ENCODE data around the gene RLBP1.
A peak's percentile ranks its signal among the peaks of the same experiment; 100 is the strongest.

Gene RLBP1

DNA sequence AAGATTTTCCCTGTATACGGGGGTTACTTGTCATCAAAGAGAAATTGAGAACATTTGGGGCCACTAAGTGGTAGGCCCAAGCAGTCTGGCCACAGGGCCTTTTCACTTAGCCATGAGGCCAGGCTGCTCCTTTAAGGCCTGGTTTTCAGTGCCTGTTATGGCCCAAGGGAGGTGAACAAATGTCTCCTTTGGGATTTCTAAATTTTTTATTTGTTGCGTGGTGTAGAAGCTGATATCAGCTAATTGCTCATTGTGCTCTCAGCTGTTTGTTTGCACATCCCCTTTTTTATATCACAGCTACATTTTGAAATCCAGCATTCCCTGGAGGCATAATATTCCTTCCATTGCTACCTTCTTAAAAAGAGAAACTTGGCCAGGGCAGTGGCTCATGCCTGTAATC, 48.5 kb downstream of the RLBP1 start:
- TF ChIP-seq GABPA (IDR thresholded peaks at IDR 0.05; ENCODE audit: low read depth) (no peak), SPI1 (IDR thresholded peaks at IDR 0.05; ENCODE audit: borderline replicate concordance, low read depth) (peak; percentile 38; the same call in 1 of the 2 replicates), POLR2AphosphoS5 (IDR thresholded peaks at IDR 0.05; ENCODE audit: low read depth) (no peak)
- Histone ChIP-seq H3K27ac (replicated peaks) (peak overlapping the region; percentile 78), H3K27me3 (ENCODE audit: insufficient read depth, poor library complexity, severe bottlenecking) (no peaks in the 10 kb centered on the region), H3K4me3 (replicated peaks; ENCODE audit: insufficient read depth, low read length) (no peak overlapping the region)
- DNase-seq (ENCODE audit: low read depth in 1 of 2, low spot score in 1 of 2): no peak

DNA sequence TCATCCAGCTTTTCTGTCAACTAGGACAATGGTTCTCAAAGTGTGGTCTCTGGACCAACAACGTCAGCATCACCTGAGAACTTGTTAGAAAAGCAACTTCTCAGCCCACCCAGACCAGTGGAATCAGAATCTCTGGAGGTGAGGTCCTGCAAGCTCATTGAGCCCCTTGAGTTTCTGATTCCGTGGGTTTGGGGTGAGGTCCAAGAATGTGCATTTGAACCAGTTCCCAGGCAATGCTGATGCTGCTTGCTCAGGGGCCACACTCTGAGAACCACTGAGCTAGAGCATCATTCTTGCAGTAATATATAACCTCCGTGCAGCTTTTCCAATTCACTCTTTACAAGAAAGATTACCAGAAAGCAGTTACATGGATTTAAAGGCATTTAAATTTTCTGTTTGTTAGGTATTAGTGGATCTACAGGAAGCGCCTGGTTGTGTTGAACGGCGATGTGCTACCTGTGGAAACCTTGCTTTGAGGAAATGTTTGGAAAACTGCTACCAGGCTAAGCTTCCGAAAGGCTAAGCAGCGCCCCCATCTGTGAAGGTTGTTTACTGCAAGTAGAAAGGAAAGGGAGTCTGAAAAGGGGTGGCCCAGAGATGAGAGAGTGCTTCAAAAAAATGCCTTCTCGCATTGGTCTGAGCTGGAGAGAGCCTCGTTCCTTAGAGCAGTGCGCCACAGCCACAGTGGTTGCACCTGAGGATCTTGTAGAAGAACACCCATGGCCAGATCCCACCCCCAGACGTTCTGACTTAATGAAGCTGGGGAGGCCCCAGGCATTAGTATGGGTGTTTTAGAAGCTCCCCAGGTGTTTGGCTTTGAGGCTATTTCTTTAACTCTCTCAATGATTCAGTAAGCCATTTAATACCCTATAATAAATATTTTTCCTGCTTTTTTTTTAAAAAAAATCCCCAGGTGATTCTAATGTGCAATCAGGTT, 50.0 kb downstream of the RLBP1 start:
- Histone ChIP-seq H3K4me3 (replicated peaks; ENCODE audit: insufficient read depth, low read length) (no peak overlapping the region), H3K27me3 (ENCODE audit: insufficient read depth, poor library complexity, severe bottlenecking) (no peaks in the 10 kb centered on the region), H3K27ac (replicated peaks) (peak overlapping the region; percentile 78)
- TF ChIP-seq POLR2AphosphoS5 (IDR thresholded peaks at IDR 0.05; ENCODE audit: low read depth) (no peak), SPI1 (IDR thresholded peaks at IDR 0.05; ENCODE audit: borderline replicate concordance, low read depth) (no peak), GABPA (IDR thresholded peaks at IDR 0.05; ENCODE audit: low read depth) (no peak)
- TF ChIP-seq, protein P1, sequence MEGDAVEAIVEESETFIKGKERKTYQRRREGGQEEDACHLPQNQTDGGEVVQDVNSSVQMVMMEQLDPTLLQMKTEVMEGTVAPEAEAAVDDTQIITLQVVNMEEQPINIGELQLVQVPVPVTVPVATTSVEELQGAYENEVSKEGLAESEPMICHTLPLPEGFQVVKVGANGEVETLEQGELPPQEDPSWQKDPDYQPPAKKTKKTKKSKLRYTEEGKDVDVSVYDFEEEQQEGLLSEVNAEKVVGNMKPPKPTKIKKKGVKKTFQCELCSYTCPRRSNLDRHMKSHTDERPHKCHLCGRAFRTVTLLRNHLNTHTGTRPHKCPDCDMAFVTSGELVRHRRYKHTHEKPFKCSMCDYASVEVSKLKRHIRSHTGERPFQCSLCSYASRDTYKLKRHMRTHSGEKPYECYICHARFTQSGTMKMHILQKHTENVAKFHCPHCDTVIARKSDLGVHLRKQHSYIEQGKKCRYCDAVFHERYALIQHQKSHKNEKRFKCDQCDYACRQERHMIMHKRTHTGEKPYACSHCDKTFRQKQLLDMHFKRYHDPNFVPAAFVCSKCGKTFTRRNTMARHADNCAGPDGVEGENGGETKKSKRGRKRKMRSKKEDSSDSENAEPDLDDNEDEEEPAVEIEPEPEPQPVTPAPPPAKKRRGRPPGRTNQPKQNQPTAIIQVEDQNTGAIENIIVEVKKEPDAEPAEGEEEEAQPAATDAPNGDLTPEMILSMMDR (IDR thresholded peaks at IDR 0.05; ENCODE audit: insufficient read depth, low read length): peak; percentile 36
- TF ChIP-seq, protein P2, sequence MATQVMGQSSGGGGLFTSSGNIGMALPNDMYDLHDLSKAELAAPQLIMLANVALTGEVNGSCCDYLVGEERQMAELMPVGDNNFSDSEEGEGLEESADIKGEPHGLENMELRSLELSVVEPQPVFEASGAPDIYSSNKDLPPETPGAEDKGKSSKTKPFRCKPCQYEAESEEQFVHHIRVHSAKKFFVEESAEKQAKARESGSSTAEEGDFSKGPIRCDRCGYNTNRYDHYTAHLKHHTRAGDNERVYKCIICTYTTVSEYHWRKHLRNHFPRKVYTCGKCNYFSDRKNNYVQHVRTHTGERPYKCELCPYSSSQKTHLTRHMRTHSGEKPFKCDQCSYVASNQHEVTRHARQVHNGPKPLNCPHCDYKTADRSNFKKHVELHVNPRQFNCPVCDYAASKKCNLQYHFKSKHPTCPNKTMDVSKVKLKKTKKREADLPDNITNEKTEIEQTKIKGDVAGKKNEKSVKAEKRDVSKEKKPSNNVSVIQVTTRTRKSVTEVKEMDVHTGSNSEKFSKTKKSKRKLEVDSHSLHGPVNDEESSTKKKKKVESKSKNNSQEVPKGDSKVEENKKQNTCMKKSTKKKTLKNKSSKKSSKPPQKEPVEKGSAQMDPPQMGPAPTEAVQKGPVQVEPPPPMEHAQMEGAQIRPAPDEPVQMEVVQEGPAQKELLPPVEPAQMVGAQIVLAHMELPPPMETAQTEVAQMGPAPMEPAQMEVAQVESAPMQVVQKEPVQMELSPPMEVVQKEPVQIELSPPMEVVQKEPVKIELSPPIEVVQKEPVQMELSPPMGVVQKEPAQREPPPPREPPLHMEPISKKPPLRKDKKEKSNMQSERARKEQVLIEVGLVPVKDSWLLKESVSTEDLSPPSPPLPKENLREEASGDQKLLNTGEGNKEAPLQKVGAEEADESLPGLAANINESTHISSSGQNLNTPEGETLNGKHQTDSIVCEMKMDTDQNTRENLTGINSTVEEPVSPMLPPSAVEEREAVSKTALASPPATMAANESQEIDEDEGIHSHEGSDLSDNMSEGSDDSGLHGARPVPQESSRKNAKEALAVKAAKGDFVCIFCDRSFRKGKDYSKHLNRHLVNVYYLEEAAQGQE (IDR thresholded peaks at IDR 0.05; ENCODE audit: insufficient replicate concordance, low read depth): no peak
- DNase-seq (ENCODE audit: low read depth in 1 of 2, low spot score in 1 of 2): peak in 1 of 2 experiments; percentile 53

DNA sequence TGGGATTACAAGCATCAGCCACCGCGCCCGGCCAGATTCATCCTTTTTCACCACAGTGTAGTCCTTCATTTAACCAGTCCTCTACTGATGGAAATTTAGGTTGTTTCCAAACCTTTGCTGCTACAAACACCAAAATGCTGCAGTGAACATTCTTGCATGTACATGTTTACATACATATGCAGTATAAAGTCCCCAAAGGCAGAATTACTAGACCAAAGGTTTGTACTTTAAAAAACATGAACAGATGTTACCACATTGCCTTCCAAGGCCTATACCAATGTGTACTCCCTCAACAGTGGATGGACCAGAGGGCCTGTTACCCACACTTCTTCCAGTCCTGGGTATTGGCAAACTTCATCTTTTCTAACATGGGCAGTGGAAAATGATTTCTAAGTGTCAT, 51.0 kb downstream of the RLBP1 start:
- no peaks in the 10 kb centered on the region for H3K27me3 ChIP-seq (ENCODE audit: insufficient read depth, poor library complexity, severe bottlenecking)
- TF ChIP-seq SPI1 (IDR thresholded peaks at IDR 0.05; ENCODE audit: borderline replicate concordance, low read depth) (no peak), GABPA (IDR thresholded peaks at IDR 0.05; ENCODE audit: low read depth) (no peak)

DNA sequence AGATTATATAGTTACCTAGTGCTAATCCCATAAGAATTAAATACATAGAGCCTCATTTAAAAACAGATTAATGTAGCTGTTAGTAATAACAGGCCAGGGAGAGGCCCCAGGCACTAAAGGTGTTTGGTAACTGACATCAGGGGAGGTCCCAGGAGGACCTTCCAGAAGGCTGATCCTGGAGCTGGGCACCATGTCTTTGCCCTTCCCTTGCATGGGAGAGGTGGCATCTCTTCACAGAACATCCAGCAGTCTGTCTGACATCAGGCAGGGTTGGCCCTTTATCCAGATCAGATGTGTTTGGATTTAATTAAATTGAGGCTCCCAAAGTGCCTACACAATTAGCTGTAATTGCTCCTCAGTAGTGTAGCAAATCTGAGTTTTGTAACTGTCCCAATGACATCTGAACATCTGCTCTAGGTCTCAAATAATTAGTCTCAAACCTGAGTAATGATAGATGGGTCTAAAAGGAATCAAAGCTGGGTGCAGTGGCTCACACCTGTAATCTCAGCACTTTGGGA, 53.0 kb downstream of the RLBP1 start:
- Histone ChIP-seq H3K4me3 (replicated peaks; ENCODE audit: insufficient read depth, low read length) (no peak overlapping the region), H3K27ac (replicated peaks) (peak overlapping the region; percentile 33), H3K27me3 (ENCODE audit: insufficient read depth, poor library complexity, severe bottlenecking) (no peaks in the 10 kb centered on the region)
- TF ChIP-seq GABPA (IDR thresholded peaks at IDR 0.05; ENCODE audit: low read depth): no peak
- TF ChIP-seq, protein P1 (IDR thresholded peaks at IDR 0.05; ENCODE audit: insufficient read depth, low read length): no peak
- TF ChIP-seq POLR2AphosphoS5 (IDR thresholded peaks at IDR 0.05; ENCODE audit: low read depth): no peak
- TF ChIP-seq, protein P2 (IDR thresholded peaks at IDR 0.05; ENCODE audit: insufficient replicate concordance, low read depth): no peak
- no peak for TF ChIP-seq SPI1 (IDR thresholded peaks at IDR 0.05; ENCODE audit: borderline replicate concordance, low read depth)
- no peak for DNase-seq (ENCODE audit: low read depth in 1 of 2, low spot score in 1 of 2)

More for the DNA sequence above, 51.0 kb downstream of the RLBP1 start:
- Histone ChIP-seq H3K4me3 (replicated peaks; ENCODE audit: insufficient read depth, low read length) (no peak overlapping the region), H3K27ac (replicated peaks) (no peak overlapping the region)
- no peak for DNase-seq (ENCODE audit: low read depth in 1 of 2, low spot score in 1 of 2)

Measured in HL-60 (cell line).